ENCODE results near the gene STAB2.

STAB2 gene

DNA sequence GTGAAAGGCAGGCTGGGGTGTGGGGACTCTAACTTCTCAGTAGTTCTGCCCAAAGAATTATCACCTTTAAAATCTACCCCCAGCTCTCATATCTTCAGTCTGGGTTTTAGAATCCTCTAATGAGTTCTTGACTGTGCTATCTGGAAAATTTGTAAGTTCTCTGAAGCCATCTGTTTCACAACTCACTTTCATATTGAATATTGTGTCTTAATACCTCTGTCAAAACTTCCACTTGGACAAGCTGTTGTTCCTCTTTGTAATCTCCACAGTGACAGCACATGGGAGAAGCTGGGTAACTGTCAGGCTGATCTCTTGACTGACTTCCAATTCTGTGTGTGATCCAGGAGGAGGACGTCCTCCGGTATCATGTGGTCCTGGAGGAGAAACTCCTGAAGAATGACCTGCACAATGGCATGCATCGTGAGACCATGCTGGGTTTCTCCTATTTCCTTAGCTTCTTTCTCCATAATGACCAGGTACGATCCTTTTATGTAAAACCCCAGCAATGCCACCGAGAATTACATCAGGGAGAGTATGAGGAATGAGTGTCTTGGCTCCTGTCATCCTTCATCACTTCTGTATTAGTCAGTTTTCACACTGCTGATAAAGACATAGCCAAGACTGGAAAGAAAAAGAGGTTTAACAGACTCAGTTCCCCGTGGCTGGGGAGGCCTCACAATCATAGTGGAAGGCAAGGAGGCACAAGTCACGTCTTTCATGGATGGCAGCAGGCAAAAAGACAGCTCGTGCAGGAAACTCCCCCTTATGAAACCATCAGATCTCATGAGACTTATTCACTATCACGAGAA lies 111.9 kb downstream of the STAB2 start:
- no peak for DNase-seq

DNA sequence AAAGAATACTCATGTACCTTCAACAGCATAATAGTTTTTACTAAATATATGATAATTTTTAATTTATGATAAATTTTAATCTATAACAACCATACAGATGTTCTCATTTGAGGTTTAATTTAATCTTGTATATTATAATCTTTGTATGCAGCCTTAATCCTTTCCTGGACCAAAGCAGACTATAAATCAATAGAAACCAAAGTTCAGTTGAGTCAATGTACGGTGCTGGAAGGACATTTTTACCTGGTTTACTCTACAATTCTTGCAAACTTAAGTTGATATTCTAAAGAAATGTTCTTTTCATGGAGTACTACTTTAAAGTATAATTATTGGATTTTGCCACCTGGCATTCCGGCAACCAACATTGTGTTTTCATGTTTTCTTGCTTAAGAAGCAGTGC lies 118.0 kb downstream of the STAB2 start:
- no peak for DNase-seq

DNA sequence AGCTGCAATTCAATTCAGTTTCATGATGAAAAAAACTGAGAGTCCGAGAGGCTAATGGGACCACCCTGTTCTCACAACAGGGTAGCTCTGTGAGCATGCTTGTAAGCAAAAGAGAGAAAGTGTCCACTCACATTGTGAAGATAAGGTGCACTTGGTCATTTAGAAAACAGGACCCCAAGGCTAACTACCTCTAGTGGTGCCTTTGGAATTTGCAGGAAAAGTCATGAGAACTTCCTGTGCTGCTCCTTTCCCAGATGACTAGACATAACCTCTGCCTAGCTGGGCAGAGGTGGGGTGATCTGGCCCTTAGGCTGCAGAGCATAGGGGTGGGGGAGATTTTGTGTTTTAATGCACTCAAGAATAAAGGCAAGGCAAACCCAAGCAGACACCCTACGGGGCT lies 118.9 kb downstream of the STAB2 start:
- no peak for DNase-seq

DNA sequence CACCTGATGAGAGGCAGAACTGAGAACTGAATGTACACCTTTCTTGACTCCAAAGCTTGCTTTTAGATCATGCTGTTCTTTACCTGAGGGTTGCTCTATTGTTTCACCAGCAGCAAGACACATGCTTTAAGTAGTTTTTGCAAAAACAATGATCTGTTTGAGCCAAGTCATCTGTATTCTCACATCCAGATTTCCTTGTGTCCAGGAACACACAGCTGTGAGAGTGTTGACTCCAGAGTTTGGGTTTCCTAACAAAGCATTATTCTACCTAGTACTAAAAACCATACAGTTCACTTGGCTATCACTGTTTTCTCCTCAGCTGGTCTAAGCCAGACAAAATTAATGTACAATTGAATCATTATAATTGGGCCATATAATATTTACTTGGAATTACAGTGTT lies 120.4 kb downstream of the STAB2 start:
- no peak for DNase-seq

DNA sequence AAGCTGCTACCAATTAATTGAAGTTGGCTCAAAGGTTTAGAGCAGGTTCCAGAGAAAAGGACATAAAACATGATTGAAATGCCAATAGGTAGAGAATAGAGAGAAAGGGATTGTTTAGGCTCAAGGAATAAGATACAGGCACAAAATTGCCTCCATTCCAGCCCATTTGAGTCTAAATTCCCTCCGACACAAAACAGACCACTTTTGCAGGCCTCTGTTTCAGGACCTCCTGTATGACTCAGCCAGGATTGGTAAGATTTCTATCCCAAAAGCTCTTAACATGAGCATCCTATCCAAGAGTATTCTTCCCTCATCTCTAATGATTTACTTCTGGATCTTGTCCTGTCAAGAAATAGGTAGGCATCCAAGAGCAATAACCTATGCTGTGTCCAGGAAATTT lies 123.5 kb downstream of the STAB2 start:
- DNase-seq = no peak

DNA sequence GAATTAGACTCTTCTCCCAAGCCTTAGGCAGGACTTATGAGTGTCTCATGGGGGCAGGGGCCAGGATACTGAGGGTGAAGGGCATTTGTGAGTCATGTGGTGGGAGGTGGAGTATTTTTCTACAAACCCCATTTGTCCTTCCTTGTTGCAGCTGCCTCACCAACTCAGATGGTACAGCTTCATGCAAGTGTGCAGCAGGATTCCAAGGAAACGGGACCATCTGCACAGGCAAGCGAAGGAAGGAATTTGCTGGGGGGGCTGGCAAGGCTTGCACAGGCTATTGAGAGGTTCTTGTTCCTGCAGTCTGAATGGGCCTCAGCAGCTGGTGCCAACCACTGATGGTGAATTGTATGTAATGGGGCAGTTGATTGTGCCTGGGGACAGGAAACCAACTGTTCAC lies 125.1 kb downstream of the STAB2 start:
- DNase-seq = no peak

DNA sequence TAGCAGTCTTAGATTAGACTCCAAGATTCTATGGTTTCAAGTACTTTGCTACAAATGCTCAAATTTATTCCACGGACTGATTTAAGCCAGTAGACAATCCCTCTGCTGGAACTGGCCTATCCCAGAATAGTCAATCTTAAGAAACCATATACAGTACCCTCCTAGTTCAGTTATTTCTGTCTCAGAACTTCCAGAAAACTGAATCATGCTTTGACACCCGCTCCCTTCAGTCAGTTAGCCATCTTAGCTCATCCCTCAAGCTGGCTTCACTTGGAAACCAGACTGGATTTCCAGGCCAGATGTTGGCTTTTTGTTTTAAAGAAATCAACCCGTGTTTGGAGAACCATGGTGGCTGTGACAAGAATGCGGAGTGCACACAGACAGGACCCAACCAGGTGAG lies 128.4 kb downstream of the STAB2 start:
- no peak for DNase-seq

DNA sequence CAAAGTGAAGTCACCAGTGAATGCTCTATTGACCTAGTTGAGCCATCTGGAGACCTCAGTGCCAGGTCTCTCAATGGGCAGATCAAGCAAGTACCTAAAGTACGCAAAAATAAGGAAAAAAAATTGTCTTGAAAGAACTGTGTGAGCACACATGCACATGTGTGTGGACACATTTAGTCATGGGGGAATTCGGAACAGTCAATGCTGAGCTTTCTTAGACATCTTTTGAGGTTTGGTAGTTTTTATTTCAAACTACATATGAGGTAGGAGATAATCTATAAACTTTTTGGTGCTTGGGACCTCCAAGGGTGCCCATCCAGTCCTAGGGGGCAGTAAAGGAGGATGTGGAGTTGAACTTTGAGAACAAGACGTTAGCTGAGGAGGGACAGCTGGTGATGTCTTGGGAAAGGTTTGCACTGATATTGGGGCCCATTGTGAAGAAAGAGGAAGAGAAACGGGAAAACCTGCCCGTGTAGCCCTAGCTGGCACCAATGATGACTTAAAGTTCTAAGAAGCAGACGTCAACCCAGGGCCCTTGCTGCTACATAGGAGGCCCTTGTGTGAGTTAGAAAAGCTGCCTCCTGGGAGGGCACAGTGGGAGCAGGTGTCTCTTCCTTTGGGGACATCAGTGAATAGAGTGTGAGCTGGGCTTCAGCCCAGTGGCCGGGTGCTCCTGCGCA lies 129.6 kb downstream of the STAB2 start:
- DNase-seq = no peak

DNA sequence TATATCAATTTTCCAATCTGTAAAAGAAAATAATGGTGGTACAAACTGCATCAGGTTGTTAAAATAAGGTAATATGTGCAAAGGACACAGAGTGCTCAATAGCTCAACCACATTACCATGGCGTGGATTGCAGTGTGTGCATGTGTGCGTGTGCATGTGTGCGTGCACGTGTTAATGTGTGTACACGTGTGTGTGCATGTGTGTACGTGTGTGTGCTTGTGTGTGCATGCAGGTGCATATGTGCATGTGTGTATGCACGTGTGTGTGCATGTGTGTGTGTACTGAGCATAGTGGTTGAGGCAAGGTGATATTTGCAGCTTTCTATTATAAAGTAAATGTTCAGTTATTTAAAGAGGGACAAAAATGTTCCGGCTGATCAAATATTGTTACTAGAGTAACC lies 138.3 kb downstream of the STAB2 start:
- no peak for DNase-seq

DNA sequence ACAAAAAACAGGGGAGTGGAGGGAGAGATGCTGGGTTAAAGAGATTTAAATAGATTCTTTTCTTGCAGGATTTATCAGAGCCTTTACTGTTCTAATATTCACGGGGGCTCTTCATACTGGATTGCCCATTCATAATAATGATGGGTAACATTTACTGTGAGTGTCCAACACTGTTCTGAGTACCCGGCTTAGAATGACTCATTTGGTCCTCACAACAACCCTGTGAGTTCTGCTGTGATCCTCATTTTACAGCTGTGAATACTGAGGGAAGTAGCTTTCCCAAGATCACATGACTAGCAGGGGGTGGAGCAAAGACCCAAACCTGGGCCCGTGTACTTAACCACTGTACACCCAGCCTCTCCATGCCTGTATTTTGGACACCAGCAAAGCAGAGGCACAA lies 140.6 kb downstream of the STAB2 start:
- no peak for DNase-seq

DNA sequence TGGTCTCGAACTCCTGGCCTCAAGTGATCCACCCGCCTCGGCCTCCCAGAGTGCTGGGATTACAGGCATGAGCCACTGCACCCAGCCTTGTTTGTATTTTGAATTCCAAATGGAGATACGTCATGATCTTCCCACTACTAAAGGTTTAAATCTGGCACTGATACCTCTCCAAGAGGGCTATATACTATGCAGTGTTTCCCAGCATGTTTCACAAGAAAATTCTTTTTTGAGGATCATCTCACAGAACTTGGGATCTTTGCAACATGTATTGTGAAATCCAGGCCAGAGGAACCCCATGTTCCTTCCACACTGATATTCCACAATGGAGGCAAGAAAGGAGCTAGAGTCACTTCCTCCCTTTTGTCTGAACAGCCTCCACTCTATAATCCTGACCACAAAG lies 141.2 kb downstream of the STAB2 start:
- no peak for DNase-seq

DNA sequence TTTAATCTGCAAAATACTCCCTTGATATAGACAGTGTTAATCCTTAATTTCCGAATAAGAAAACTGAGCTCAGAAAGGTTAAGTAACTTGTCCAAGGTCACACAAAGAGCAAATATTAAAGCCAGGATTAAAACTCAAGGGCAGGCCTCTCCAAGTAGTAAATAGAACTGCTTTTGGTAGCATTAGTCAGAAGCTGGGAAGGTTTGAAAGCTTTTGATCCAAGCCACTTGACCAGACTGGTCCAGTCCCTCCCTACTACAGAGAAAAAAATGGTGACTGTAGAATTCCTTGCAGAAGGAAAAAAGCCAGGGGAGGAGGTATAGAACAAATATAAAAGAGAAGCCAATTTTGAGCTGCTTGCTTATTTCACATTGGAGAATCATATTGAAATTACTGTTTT lies 142.4 kb downstream of the STAB2 start:
- no peak for DNase-seq

DNA sequence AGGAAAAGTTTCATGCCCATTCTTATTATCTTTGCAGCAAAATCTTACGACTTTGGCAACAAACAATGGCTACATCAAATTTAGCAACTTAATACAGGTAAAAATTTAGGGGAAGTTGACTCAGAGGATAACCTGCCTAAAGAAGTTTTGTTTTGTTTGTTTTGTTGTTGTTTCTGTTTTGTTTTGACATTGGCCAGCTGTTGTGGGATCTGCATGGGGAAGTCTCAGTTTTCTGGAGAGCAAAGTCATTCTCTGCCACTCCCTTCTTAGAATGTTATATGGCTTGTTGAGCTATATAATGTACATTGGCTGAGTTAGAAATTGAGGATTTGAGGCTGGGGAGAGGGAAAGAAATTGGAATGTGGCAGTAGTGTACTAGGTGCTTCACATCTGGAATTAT lies 144.5 kb downstream of the STAB2 start:
- DNase-seq = no peak

DNA sequence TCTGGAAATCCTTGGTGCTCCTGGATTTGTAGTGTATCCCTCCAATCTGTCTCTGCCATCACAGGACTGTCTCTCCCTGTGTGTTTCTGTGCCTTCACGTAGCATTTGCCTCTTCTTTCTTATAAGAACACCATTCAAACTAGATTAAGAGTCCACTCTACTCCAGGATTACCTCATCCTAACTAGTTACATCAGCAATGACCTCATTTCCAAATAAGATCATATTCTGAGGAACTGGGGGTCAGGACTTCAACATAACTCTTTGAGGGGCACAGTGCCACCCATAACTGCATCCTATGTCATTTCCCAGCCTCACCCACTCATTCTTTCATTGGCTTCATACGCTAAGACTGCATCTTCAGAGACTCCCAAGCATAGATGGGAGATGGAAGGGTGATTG lies 147.8 kb downstream of the STAB2 start:
- DNase-seq = no peak

DNA sequence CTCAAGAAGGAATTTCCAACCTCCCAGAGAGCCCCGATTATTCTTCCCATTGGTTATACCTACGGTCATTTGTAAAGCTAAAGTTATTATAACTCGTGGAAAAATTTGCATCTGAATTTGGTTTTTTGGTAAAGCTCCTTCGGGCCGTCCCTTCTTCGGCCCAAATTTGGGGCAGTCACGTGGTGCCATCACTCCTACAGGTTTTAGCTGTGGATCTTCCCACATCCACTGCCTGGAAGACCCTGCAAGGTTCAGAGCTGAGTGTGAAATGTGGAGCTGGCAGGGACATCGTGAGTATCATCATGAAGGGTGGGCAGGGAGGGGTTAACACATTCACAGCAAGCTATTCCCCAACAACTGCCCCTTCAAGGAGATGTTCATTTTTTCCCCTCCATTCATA lies 148.2 kb downstream of the STAB2 start:
- no peak for DNase-seq

DNA sequence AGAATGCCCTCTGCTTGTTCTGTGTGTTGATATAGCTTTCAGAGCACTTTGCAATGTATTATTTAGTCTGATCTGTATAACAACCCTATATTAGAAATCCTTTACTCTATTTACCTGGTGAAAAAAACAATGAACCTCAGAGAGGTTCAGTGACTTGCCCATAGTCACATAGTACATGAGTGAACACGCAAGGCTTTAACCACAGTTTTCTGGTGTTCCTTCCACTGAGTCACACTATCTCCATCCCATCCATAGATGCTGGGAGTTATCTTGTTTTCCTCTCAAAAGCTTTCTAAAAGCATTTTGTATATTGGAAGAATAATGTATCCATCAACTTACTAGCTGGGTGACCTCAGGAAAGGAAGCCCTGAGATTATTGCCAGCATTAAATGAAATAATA lies 149.5 kb downstream of the STAB2 start:
- no peak for DNase-seq

DNA sequence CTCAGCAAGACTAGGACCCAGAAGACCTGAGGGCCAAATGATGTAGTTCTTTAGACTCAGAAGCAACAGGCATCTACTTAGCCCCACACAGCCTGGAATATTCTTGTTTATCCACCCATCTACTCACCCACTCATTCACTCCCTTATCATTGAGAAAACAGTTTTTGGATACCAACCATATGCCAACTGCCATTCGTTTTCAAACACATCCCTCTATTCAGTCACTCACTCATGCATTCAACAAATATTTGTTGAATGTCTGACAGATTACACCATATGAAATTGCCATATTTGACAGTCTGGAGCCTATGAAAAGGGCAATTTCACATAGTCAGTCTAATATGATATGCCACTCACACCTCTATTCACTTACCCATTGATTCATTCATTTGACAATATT lies 150.8 kb downstream of the STAB2 start:
- no peak for DNase-seq

DNA sequence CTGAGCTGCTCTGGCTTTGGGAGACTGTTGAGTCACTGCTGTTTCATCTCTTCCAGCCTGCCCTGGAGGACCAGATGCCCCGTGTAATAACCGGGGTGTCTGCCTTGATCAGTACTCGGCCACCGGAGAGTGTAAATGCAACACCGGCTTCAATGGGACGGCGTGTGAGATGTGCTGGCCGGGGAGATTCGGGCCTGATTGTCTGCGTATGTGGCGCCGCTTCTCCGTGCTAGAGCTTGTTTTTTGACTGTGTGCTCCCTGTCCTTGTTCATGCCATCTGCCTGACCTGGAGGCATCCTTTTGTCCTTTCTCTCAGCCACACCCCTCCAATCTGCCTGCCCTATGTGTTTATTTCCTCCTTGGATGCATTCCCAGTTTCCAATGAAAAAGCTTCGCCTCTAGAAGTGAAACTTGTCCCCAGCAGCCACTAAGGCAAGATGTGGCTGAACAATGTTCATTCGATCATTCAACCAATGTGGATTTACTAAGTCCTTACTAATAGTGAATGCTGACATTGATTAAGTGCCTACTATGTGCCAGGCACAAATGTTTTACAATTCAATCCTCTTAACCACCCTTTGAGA lies 155.4 kb downstream of the STAB2 start:
- DNase-seq = peak; percentile 81

DNA sequence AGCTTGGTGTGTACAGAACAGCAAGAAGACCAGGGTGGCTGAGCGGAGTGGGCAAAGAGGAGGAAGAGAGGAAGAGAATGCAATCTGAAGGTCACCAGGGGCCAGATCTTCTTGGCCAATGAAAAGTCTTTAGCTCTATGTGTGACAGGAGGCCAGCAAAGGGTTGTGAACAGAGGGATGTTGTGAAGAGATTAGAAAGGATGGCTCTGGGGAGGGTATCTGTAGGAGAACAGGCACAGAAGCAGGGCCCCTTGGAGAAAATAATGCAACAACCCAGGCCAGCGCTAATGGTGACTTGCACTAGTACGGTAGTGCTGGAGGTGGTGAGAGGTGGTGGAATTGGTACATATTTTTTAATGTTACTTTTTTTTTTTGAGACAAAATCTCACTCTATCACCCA lies 156.7 kb downstream of the STAB2 start:
- DNase-seq = no peak

DNA sequence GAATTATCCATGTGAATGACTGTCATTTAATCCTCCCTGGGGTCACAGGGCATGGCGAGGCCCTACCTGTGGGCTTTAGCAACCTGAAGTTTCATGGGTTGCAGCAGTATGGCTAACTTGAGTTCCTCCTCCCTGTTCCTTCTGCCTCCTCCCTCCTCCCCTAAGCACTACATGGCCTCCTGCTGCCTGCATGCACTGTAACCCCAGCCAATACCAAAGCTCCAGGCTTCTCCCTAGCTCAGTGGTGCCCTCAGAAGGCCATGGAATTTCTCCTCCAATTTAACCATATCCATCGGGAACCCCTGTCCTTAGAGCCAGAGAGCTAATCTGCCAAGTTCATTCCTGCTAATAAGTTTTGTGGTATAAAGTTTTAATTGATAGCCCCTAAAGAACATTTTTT lies 158.9 kb downstream of the STAB2 start:
- no peak for DNase-seq

DNA sequence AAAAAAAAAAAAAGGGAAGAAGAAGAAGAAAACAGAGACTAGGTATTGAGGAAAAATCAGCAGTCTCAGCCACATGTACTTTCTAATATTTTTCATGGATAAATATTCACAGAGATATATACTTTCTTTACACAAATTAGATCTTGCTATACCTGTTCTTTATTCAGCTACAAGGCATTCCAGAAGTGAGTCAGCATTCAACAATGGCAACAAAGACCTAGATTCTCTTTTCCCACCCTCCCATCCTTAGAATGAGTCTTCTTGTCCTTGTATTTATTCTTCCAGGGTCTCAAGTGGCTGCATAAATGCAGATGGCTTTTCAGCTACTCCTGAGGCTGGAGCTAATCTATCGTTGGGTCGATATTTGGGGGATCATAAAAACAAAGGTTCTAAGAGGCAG lies 160.9 kb downstream of the STAB2 start:
- no peak for DNase-seq

DNA sequence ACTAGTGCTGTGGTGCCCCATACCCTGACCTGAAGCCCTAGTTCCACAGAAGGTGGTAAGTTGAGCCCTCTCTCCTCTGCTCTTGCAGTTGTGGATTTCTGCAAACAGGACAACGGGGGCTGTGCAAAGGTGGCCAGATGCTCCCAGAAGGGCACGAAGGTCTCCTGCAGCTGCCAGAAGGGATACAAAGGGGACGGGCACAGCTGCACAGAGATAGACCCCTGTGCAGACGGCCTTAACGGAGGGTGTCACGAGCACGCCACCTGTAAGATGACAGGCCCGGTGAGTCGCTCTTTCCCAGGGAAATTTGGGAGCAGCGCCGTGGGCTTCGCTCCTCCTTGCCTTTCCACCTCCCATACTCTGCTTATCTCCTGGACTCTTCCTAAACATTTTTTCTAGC lies 161.8 kb downstream of the STAB2 start:
- no peak for DNase-seq

DNA sequence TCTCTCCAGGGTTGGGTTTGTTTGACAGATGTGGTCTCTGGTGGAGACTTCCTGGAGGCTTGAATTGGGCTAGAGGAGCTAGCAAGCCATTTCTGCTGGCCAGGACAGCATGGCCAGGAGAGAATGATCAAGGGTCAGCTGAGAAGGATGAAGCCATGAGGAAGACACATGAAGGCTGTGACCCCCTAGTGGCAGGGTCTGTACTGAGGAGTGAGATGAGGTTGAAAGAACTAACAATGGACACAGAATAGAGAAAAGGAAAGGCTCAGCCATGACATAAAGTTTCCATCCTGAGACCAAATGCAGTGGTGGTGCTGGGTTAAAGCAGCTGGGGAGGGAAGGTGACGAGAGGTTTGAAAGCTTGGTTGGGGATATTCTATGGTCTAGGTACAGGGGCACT lies 164.1 kb downstream of the STAB2 start:
- DNase-seq = no peak

DNA sequence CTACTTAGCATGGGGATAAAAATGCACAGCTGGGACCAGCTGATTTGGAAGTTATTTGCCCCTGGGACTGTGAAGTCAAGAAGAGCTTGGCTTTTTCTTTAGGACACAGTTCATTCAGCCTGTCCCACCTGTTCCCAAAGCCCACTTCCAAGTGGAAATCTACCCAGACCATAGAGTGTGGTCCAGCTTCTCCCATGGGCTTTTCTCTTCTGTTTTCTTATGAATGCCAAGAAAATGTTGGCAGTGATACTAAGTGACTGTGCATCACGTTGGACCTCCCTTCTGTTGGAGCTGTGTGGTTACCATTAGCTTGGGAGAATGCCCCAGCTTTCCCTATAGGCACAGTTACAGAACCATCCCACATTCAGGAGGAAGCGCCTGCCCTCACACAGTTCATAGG lies 164.5 kb downstream of the STAB2 start:
- no peak for DNase-seq

DNA sequence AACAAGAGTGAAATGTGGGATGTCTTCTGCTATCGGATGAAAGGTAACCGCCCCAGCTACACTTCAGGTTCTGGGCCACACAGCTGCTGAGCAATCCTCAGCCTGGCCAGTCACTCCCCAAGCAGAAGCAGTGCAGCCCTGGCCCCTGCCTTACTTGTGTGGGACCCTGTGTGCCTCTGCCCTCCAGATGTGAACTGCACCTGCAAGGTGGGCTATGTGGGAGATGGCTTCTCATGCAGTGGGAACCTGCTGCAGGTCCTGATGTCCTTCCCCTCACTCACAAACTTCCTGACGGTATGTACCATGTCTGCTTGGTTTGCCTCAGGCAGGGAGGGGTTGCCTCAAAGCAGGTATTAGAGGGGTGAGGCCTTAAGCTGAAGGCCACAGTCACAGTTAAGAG lies 168.4 kb downstream of the STAB2 start:
- no peak for DNase-seq

Measured in NCI-H774 (cell line).